HepG2 (cell line): ENCODE data around the gene EPX. TPM values are rescaled to one million over a fixed set of nuclear protein-coding genes. Genes with fewer than 3 reads are reported as not detected.

Experiments
- MYNN ChIP-seq: sonication (generic); formaldehyde crosslinking; IDR thresholded peaks from 2 replicates; pipeline ENCODE4 v1.4.0; 2020; ENCODE audit warnings: mild to moderate bottlenecking, low read depth, missing genetic modification reagents
- PRDM4 ChIP-seq: sonication (generic); formaldehyde crosslinking; IDR thresholded peaks from 2 replicates; pipeline ENCODE4 v1.9.0; 2021; ENCODE audit warnings: missing genetic modification reagents, borderline replicate concordance
- SMAD1 ChIP-seq: sonication (generic); formaldehyde crosslinking; IDR thresholded peaks from 2 replicates; pipeline ENCODE4 v1.4.0; 2020; ENCODE audit warnings: missing genetic modification reagents, low read depth, mild to moderate bottlenecking, borderline replicate concordance
- SP5 ChIP-seq: IDR thresholded peaks from 2 replicates; pipeline ENCODE4 v1.6.1; 2016; ENCODE audit warnings: low read depth, borderline replicate concordance
- polyA plus RNA-seq, 8 experiments: library from polyadenylated mRNA; depleted of rRNA in 3 of 8; stranded (reverse) in 7 of 8; unstranded in 1 of 8; fragments of >200 nt; fragmentation: Illumina TruSeq in 4 of 8; extraction: Trizol in 4 of 8; gene quantifications; 2 replicates each; pipeline versions ENCODE4 v1.2.1 to v1.2.3, GENCODE V29; 2011 to 2016; ENCODE audit warnings: low read depth in 4 of 8, missing spikeins in 1 of 8, mixed read lengths in 1 of 8; ENCODE audit not compliant: insufficient read depth in 1 of 8
- total RNA-seq, 5 experiments: library from RNA; depleted of rRNA; stranded (reverse); fragments of >200 nt; fragmentation: Illumina TruSeq; extraction: Trizol; gene quantifications; 2 replicates each; pipeline ENCODE4 v1.2.3, GENCODE V29; 2016; ENCODE audit warnings: low read depth in 1 of 5

The EPX gene
- total and polyA plus RNA-seq, 2 of the 13 experiments (the other 11 are each of a cell fraction or from before 2014, with no cell fraction given) = not detected

GRCh38 chr17:58253082-58253481 lies 60.6 kb downstream of the EPX start (continued):
- TF ChIP-seq MYNN (no peak), SMAD1 (CRISPR knock-in tag) (no peak), SP5 (CRISPR knock-in tag) (no peak), PRDM4 (no peak)
- TF ChIP-seq, all 625 proteins: peak for 2

Other genes starting within 250 kb of the EPX start
- gene CUEDC1, start 237.3 kb upstream of the EPX start, total RNA-seq (2016; rRNA removed; fragmentation: Illumina TruSeq; extraction: Trizol) = 4.2 and 7.4 TPM in 2 replicates
- 12.9 and 14.4 TPM in 2 replicates for gene CUEDC1, start 237.3 kb upstream of the EPX start, polyA plus RNA-seq (2011; rRNA removed)
- 45.9 and 48.0 TPM in 2 replicates for gene VEZF1, start 204.5 kb upstream of the EPX start, total RNA-seq (2016; rRNA removed; fragmentation: Illumina TruSeq; extraction: Trizol)
- 41.3 and 49.7 TPM in 2 replicates for gene VEZF1, start 204.5 kb upstream of the EPX start, polyA plus RNA-seq (2011; rRNA removed)
- 445 and 520 TPM in 2 replicates for gene SRSF1, start 185.5 kb upstream of the EPX start, total RNA-seq (2016; rRNA removed; fragmentation: Illumina TruSeq; extraction: Trizol)
- gene SRSF1, start 185.5 kb upstream of the EPX start, polyA plus RNA-seq (2011; rRNA removed) = 142 and 144 TPM in 2 replicates
- gene DYNLL2, start 109.3 kb upstream of the EPX start, total RNA-seq (2016; rRNA removed; fragmentation: Illumina TruSeq; extraction: Trizol) = 29.0 and 34.8 TPM in 2 replicates
- gene DYNLL2, start 109.3 kb upstream of the EPX start, polyA plus RNA-seq (2011; rRNA removed) = 9.5 and 10.5 TPM in 2 replicates
- not detected in 2 replicates for gene OR4D1, start 44.3 kb upstream of the EPX start, total RNA-seq (2016; rRNA removed; fragmentation: Illumina TruSeq; extraction: Trizol)
- gene OR4D1, start 44.3 kb upstream of the EPX start, polyA plus RNA-seq (2011; rRNA removed) = not detected in 2 replicates
- gene OR4D2, start 25.7 kb upstream of the EPX start, total RNA-seq (2016; rRNA removed; fragmentation: Illumina TruSeq; extraction: Trizol) = not detected in 2 replicates
- gene OR4D2, start 25.7 kb upstream of the EPX start, polyA plus RNA-seq (2011; rRNA removed) = not detected in 2 replicates
- gene MKS1, start 26.5 kb downstream of the EPX start, total RNA-seq (2016; rRNA removed; fragmentation: Illumina TruSeq; extraction: Trizol) = 24.8 and 26.3 TPM in 2 replicates
- 16.1 and 21.3 TPM in 2 replicates for gene MKS1, start 26.5 kb downstream of the EPX start, polyA plus RNA-seq (2011; rRNA removed)
- not detected in 2 replicates for gene LPO, start 45.9 kb downstream of the EPX start, total RNA-seq (2016; rRNA removed; fragmentation: Illumina TruSeq; extraction: Trizol)
- 0.03 TPM in 1 of 2 replicates, not detected in the other for gene LPO, start 45.9 kb downstream of the EPX start, polyA plus RNA-seq (2011; rRNA removed)
- gene MPO, start 88.2 kb downstream of the EPX start, total RNA-seq (2016; rRNA removed; fragmentation: Illumina TruSeq; extraction: Trizol) = not detected in 2 replicates
- gene MPO, start 88.2 kb downstream of the EPX start, polyA plus RNA-seq (2011; rRNA removed) = not detected in 2 replicates
- not detected in 2 replicates for gene TSPOAP1, start 136.1 kb downstream of the EPX start, total RNA-seq (2016; rRNA removed; fragmentation: Illumina TruSeq; extraction: Trizol)
- 0.25 TPM in 1 of 2 replicates, not detected in the other for gene TSPOAP1, start 136.1 kb downstream of the EPX start, polyA plus RNA-seq (2011; rRNA removed)
- 155 and 252 TPM in 2 replicates for gene SUPT4H1, start 159.5 kb downstream of the EPX start, total RNA-seq (2016; rRNA removed; fragmentation: Illumina TruSeq; extraction: Trizol)
- gene SUPT4H1, start 159.5 kb downstream of the EPX start, polyA plus RNA-seq (2011; rRNA removed) = 231 and 244 TPM in 2 replicates
- gene RNF43, start 224.8 kb downstream of the EPX start, total RNA-seq (2016; rRNA removed; fragmentation: Illumina TruSeq; extraction: Trizol) = 51.4 and 53.4 TPM in 2 replicates
- 29.3 and 31.0 TPM in 2 replicates for gene RNF43, start 224.8 kb downstream of the EPX start, polyA plus RNA-seq (2011; rRNA removed)